HFFc6 (cell line): Measurements from ENCODE around the gene STMN3. TPM values are rescaled to one million over a fixed set of nuclear protein-coding genes. Genes with fewer than 3 reads are reported as not detected.

Experiments
- DNase-seq: peaks from one replicate; pipeline ENCODE4 v3.0.0-alpha.2; 2018
- H3K27ac Mint-ChIP-seq: 2 replicates; pipeline ENCODE4 v1.8.0; 2020; ENCODE audit warnings: mild to moderate bottlenecking, mixed read lengths
- H3K27me3 Mint-ChIP-seq: 2 replicates; pipeline ENCODE4 v1.8.0; 2021; ENCODE audit warnings: mild to moderate bottlenecking, moderate library complexity, mixed read lengths; ENCODE audit not compliant: insufficient read depth
- H3K36me3 Mint-ChIP-seq: 2 replicates; pipeline ENCODE4 v1.8.0; 2021; ENCODE audit warnings: low read depth, mixed read lengths
- H3K4me1 Mint-ChIP-seq: 2 replicates; pipeline ENCODE4 v1.8.0; 2020; ENCODE audit warnings: low read depth, mixed read lengths
- H3K4me3 Mint-ChIP-seq: 2 replicates; pipeline ENCODE4 v1.8.0; 2020; ENCODE audit warnings: mild to moderate bottlenecking, moderate library complexity, mixed read lengths
- H3K9me3 Mint-ChIP-seq: 2 replicates; pipeline ENCODE4 v1.8.0; 2020; ENCODE audit warnings: mild to moderate bottlenecking, mixed read lengths
- CTCF ChIP-seq: fragments of 200-600 bp; sonication (generic); IDR thresholded peaks from 2 replicates; pipeline ENCODE4 v1.5.0; 2021; ENCODE audit warnings: antibody characterized with exemption, mild to moderate bottlenecking
- total RNA-seq, 6 experiments: library from RNA; stranded (reverse); fragmentation: NEBNext Ultra II Directional; extraction: Animal tissue kit (Norgen Biotek cat#: 25700); gene quantifications; 2 replicates in 1 of 6; 3 replicates in 5 of 6; pipeline ENCODE4 v1.2.3, GENCODE V29; 2021

The STMN3 gene
- total RNA-seq, 6 experiments from 2014 or later: 0.77 to 3.2 (median 1.5) TPM

- H3K36me3 Mint-ChIP-seq: no peaks in the 10 kb centered on the region; the same call in 1 of the 2 replicates
- peaks cover 2% of the 10 kb centered on the region; the same call in 1 of the 2 replicates for H3K4me1 Mint-ChIP-seq
- DNase-seq: no peak
- no peak overlapping the region; the same call in 1 of the 2 replicates for H3K4me3 Mint-ChIP-seq
- TF ChIP-seq CTCF: no peak
- H3K9me3 Mint-ChIP-seq: no peaks in the 10 kb centered on the region
- peaks cover 36% of the 10 kb centered on the region for H3K27me3 Mint-ChIP-seq
- H3K27ac Mint-ChIP-seq: peak overlapping the region; percentile 61; the same call in 1 of the 2 replicates
Measured at GRCh38 chr20:63691711-63692435, 38.6 kb upstream of the STMN3 start.

- Mint-ChIP-seq H3K36me3 (no peaks in the 10 kb centered on the region; the same call in 1 of the 2 replicates), H3K4me3 (no peak overlapping the region; the same call in 1 of the 2 replicates), H3K9me3 (no peaks in the 10 kb centered on the region), H3K27me3 (peaks cover 32% of the 10 kb centered on the region), H3K4me1 (peaks cover 9% of the 10 kb centered on the region; the same call in 1 of the 2 replicates), H3K27ac (peak overlapping the region; percentile 61)
- no peak for TF ChIP-seq CTCF
- no peak for DNase-seq
Measured at GRCh38 chr20:63690898-63691710, 37.9 kb upstream of the STMN3 start.

- H3K4me3 Mint-ChIP-seq: no peak overlapping the region
Measured at GRCh38 chr20:63690003-63690897, 37.0 kb upstream of the STMN3 start.

GRCh38 chr20:63689046-63690002 lies 36.1 kb upstream of the STMN3 start:
- H3K36me3 Mint-ChIP-seq: peaks cover 4% of the 10 kb centered on the region; the same call in 1 of the 2 replicates
- peaks cover 10% of the 10 kb centered on the region; the same call in 1 of the 2 replicates for H3K4me1 Mint-ChIP-seq
- no peak for TF ChIP-seq CTCF
- H3K27me3 Mint-ChIP-seq: peaks cover 24% of the 10 kb centered on the region
- H3K4me3 Mint-ChIP-seq: no peak overlapping the region
- no peaks in the 10 kb centered on the region for H3K9me3 Mint-ChIP-seq
- peak overlapping the region; percentile 40; the same call in 1 of the 2 replicates for H3K27ac Mint-ChIP-seq
- no peak for DNase-seq

More at GRCh38 chr20:63690003-63690897, 37.0 kb upstream of the STMN3 start:
- no peaks in the 10 kb centered on the region; the same call in 1 of the 2 replicates for H3K36me3 Mint-ChIP-seq
- peak overlapping the region; percentile 40; the same call in 1 of the 2 replicates for H3K27ac Mint-ChIP-seq
- no peaks in the 10 kb centered on the region for H3K9me3 Mint-ChIP-seq
- no peak for TF ChIP-seq CTCF
- DNase-seq: no peak
- H3K27me3 Mint-ChIP-seq: peaks cover 28% of the 10 kb centered on the region
- peaks cover 10% of the 10 kb centered on the region; the same call in 1 of the 2 replicates for H3K4me1 Mint-ChIP-seq
